Hematopoietic multipotent progenitor cell treated with erythropoietin and hydrocortisone succinate and interleukin-3 and kit ligand, for 4 days (in vitro differentiated cells): ENCODE results near the gene OR5AU1.
"Not testable (repeated sequence)": the region's sequence is repeated elsewhere in the genome, so short reads cannot be mapped to it uniquely, and the experiment has no call there.

Experiments
- DNase-seq: peaks from one replicate; pipeline ENCODE4 v3.0.0-alpha.2; 2015

OR5AU1 gene

DNA sequence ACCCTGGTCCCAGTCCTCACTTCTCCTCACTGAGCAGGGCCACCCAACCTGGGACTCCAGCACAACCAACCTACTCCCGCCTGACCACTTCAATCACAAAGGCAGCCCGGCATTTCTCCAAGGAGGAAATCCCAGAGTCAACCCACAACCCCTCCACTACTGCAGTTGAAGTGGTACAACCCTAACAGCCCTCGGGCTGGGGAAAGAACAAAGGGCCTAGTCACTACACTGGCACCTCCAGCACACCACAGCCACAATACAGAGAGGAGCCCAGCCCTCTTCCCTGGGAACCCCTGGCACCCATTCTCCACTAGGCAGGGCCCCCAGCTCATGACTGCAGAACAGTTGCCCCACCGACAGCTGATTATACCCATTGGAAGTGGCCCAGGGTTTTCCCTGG lies 13.7 kb upstream of the OR5AU1 start:
- no peak for DNase-seq

DNA sequence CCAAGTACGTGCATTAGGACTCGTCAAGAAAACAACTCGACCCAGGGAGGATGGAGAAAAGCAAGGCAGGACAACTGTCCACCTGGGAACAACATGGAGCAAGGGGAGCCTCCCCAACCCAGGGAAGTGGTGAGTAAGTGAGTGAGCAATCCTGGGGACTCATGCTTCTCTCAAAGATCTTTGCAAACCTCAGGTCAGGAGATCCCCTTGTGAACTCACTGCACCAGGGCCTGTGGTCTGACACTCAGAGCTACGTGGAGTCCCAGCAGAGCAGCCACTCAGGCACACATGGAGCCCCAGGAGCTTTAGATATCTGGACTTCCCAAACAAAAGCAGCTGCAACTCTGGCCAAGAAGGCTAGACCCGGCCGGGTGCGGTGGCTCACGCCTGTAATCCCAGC lies 12.2 kb upstream of the OR5AU1 start:
- DNase-seq: no peak

DNA sequence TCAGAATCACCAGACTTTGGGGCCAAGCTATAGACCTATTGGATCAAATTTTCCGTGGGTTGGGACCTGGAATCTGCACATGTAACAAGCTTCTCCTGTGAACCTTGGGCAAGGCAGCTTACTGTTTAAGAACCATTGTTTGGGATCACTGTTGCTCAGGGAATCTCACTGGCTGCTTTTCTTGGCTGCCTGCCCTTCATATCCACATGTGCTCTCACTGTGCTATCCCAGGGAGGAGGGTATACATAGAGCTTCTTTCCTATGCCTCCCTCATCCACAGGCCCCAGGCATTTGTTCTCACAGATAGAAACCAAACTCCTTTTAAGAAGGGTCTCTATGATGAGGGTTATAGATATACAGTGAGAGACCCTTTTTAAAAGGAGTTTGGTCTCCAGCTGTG lies 9.8 kb upstream of the OR5AU1 start:
- DNase-seq: not testable (repeated sequence)

DNA sequence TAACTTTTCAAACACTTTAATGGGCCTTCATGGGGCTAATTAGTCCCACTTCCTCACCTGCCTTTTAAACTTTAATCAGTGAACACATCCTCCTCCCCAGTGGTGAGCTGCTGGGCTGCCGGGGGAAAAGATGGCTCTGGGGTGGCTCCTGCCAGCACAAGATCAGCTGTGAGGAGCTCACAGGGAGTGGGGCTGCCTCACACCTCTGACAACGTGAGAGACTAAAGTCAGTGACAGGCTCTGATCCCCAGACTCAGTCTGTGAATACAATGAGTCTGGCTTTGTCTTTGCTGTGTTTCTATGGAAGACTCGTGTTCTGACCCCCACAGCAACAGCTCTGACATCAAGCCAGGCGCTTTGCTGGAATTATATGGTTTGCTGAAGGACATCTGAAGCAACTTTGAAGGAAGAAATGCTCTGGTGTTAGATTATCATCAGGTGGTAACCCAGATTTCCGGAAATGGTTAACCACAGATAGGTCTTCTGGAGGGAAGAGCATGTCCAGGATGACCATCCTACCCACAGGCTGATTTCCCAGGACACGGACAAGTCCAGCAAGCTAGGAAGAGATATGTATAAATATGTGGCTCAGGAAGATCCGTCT lies 9.2 kb upstream of the OR5AU1 start:
- DNase-seq: not testable (repeated sequence)

DNA sequence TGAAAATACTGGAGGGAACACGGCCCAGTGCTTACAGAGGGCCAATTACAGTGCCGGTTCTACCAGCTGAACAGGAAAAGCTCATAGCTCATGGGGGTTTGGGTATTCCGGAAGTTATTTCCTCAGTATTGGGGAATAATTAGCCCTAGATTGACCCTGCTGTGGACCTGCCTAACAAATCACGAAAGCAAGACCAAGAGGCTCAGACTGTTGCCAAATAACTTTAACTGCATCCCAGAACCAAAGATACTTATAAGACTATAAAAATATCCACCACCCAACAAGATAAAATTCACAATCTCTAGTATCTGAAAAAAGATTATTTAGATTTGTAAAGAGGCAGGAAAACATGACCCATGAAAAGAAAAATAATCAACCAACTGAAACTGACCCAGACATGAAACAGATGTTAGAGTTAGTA lies 8.0 kb upstream of the OR5AU1 start:
- no peak for DNase-seq

DNA sequence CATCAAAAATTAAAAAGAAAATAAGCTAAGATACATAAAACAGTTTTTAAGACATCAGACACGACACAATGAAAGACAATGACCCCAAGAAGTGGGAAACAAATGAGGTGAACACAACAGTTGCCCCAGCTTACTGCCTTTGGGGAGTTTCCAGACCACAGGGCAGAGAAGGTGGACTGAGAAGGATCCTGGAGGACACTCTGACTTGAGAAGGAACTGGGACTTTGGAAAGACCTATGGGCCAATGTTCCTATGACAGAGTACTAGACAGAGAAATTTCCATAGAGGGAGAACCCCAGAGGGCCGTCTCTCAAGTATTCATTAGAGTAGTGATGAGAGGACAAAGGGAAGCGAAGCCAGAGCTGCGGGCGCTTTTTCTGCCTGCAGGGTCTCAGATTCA lies 6.2 kb upstream of the OR5AU1 start:
- no peak for DNase-seq

DNA sequence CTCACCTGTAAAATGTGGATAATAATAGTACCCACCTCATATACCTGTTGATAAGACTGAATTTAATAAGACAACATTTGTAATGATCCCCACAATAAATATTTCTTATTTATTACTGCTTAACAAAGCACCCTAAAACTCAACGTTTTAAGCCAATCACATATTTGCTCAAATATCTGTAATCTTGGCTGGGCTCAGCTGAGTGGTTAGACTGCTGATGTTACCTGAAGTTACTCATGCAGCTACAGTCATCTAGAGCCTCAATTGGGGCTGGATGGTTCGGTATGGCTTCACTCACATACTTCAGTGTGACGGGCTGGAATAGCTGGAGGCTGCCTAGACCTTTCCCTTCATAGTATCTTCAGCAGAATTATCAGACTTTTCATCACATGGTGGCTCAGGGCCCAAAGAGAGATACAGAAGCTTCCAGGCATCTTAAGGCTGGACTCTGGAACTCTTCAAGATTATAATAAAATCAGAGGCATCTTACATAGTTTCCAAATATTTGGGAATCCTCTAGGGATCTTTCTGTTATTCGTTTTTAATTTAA lies 4.3 kb upstream of the OR5AU1 start:
- no peak for DNase-seq

DNA sequence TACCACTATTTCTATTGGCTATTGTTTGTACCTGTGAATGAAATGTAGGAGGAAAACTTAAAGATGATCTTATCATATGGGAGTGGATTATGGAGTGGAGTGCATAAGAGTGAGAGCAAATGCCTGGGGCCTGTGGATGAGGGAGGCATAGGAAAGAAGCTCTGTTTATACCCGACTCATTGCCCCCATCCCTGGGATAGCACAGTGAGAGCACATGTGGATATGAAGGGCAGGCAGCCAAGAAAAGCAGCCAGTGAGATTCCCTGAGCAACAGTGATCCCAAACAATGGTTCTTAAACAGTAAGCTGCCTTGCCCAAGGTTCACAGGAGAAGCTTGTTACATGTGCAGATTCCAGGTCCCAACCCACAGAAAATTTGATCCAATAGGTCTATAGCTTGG lies 2.3 kb upstream of the OR5AU1 start:
- not testable (repeated sequence) for DNase-seq

DNA sequence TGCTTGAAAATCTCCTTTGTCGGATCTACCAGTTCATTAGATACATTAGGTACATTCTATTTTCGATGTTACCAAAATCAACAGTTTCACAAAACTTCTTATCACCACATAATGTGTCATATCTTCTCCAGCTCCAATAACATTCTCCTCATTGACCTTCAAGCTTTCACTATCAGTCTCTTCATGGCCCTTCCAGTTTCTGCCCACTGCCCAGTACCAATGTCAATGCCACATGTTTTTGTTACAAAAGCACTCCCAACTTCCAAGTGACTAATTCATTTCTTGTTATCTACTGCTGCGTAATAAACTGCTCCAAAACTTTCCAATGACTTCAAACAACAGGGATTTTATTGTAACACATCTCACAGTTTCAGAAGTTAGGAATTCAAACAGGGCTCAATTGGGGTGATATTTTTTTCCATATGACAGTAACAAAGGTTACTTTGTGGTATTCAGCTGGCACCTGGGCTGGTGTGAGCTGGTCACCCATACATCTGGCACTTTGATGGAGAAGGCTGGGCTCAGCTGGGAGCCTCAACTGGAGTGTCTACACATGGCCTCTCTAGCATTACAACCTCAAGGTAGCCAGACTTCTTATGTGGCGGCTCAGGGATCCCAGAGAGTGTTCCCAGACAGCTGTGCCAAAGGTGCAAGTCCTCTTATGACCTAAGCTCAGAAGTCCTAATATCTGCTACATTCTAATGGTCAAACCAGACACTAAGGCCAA lies 6.1 kb downstream of the OR5AU1 start:
- DNase-seq: no peak

DNA sequence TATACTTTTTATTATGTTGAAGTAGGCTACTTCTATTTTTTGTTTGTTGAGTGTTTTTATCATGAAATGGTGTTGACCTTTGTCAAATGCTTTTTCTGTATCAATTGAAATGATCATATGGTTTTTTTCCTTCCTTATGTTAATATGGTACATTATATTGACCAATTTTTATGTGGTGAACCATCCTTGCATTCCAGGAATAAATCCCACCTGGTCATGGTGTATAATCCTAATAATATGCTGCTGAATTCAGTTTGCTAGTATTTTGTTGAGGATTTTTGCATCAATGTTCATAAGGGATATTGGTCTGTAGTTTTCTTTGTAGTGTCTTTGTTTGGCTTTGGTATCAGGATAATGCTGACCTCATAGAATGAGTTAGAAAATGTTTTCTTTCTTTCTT lies 10.4 kb downstream of the OR5AU1 start:
- no peak for DNase-seq

DNA sequence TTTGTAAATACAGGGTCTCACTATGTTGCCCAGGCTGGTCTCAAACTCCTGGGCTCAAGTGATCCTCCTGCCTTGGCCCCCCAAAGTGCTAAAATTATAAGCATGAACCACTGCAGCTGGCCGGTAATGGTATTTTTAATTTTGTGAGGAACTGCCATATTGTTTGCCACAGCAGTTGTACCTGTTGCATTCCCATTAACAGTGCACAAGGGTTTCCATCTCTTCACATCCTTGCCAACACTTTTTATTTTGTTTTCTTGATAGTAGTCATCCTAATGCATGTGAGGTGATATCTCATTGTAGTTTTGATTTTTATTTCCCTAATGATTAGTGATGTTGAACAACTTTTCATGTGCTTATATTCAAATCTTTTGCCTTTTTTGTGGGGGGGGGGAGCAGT lies 13.5 kb downstream of the OR5AU1 start:
- DNase-seq: no peak

DNA sequence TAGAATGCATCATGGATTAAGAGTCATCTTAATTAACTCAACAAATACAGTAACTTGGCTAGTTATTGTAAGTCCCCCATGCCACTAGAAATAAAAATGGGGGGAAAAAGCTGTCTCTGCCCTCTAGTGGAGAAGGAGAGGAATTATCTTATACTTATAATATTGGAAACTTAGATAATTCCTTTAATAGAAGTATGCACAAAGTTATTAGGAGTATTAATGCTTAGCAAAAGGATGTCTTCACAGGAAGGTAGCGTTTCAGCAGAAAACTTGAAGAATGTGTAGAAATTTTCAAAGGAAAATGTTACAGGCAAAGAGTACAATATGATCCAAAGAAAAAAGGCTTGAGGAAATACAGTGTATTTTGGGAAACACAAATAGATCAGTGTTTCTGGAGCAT lies 19.8 kb downstream of the OR5AU1 start:
- peak; percentile 66 for DNase-seq

DNA sequence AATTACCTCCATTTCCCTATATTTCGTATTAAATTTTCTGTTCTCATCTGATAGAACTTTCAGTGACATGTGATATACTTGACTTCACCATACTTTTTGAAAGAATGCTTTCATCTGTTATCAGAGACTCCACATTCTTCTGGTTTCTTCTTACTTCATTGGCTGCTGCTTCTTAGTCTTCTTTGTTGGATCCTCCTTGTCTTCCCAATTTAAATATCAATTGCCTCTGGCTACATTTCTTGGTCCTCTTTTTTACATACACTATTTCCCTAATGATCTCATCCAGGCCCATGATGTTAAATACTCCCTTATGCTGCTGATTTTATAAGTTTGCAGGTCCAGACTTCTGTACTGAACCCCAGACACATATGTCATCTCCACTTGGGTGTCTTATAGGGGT lies 22.0 kb downstream of the OR5AU1 start:
- DNase-seq: no peak

DNA sequence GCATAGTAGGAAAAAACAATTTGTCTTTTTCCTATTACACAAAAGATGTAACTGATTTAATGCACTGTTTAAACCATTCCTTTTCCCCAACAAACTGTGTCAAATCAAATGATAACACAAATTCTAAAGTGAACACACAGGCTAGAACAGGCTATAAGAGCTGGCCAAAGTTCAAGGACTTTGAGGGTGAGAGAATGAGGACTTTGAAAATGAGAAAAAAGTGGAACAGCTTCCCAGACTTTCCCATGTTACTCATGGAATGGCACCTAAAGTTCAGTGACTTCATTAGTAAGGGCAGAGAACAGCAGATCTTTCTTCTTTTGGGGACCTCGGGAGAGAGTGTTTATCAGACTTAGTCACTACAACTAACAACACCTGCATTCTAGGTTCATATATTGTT lies 32.4 kb downstream of the OR5AU1 start:
- no peak for DNase-seq

DNA sequence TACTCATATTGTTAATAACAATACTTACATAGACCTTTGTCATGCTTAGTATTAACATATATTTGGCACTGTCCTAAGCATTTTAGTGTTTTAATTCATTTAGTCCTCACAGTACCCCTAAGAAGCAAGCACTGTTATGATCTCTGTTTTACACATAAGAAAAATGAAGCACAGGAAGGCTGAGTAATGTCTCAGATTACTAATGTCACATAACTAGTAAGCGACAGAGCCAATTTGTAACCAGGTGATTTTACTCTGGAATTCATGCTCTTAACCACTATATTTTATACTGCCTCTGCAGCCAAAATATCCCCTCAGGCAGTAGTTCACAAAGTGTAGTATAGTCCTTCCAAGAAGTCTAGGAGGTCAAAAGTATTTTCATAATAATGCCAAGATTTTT lies 34.7 kb downstream of the OR5AU1 start:
- DNase-seq: no peak

DNA sequence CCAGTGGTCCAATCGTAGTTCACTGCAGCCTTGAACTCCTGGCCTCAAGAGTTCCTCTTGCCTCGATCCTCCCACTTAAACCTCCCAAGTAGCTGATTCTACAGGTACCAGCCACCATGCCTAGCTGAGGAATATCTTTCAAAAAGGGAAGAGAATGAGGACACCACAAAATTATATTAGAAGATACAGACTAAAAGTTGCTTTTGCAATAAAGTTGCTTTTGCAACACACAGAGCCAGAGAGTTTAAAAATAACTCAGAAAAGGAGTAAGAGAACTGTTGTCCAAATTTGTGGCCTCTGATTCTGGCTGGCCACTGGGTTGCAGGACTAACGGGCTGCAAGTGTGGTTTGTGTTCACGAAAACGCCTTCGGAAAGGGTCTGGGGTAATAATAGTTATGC lies 35.2 kb downstream of the OR5AU1 start:
- DNase-seq: no peak

DNA sequence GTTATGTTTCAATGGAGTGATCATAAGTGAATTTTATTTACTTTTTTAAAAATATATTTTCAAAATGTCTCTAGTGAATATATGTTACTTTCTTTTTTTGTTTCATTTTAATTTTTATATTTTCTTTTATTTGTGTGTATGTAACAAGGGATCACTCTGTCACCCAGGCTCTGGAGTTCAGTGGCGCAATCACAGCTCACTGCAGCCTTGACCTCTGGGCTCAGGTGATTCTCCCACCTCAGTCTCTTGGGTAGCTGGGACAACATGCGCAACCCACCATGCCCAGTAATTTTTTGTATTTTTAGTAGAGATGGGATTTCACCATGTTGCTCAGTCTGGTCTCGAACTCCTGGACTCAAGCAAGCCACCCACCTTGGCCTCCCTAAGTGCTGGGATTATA lies 36.9 kb downstream of the OR5AU1 start:
- no peak for DNase-seq

DNA sequence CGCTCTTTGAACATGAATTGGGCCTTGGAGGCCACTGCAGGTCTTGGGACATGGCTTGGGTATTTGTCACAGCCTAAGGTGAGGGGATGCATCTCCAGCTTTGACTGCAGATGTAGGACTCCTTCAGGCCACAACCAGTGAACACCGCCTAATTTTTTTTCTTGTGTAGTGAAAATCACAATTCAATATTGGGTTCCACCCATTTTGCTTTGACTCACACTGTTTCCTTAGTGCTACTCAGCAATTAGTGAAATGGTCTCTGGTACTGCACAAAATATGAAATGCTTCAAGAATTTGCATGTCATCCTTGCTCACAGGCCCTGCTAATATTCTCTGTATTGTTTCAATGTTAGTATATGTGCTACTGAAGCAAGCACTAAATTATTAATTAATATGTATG lies 42.5 kb downstream of the OR5AU1 start:
- DNase-seq: no peak

DNA sequence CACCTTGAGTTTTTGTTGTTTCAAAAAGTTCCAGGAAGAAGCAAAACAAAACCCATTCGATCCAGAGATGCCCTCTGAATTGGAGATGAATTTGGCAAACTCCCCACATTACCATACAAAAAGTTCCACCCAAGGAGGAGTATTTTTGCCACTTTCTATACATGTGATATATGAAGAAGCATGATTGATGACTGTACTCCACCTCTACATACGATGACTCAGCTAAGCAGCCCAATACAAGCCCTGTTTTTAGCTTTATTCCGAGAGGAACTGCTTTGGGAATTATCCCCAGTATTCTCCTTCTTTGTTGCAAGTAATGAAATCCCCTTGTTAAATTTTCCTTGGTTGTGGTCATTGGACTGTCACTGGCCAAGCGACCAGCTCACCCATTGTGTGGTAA lies 43.6 kb downstream of the OR5AU1 start:
- no peak for DNase-seq

DNA sequence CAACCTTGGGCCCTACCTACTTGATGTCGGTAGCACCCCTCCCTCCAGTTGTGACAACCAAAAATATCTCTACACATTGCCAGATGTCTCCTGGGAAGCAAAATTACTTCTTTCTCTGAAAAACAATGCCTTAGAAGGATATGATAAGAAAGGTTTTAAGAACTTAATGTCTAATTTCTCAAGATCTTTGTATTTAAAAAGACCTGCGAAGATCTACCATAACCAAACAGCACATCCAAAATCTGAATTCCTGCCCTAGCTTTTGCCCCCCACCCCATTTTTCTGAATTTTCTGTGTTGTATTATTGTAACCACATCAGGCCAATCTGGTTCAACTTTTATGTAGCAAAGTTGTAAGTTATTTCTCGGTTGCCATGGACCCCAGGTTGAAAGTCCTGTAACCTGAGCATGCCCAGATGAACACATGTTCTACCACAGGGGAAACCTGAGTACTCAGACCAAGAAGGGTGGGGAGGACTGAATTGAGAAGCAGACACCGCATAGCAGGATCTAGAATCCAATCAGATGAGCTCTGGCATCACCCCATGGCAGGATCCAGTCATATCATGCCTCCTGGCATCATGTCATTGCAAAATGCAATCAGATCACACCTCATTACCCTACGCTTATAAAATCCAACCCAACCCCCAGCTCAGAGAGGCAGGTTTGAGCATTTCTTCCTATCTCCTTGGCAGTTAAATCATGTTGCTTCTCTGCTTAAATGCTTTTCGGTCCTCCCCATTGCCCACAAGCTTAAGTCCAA lies 46.3 kb downstream of the OR5AU1 start:
- peak; percentile 37 for DNase-seq

DNA sequence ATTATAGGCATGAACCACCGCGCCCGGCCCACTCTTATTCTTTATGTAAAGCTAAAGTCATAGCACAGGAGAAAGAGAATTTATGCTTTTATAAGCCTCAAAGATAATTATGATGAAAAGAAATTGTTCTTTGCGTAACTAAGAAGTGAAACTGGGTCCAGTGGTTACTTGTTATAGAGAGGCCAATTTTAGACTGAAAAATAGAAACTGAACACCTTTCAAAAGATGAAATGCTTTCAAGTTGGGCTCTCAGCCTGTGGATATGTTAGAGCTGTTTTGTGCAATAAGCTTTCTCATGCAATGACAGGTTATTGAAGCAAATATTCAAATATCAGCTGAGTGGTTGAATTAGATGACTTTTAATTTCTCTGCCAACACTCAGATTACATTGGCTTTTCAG lies 47.1 kb downstream of the OR5AU1 start:
- no peak for DNase-seq

DNA sequence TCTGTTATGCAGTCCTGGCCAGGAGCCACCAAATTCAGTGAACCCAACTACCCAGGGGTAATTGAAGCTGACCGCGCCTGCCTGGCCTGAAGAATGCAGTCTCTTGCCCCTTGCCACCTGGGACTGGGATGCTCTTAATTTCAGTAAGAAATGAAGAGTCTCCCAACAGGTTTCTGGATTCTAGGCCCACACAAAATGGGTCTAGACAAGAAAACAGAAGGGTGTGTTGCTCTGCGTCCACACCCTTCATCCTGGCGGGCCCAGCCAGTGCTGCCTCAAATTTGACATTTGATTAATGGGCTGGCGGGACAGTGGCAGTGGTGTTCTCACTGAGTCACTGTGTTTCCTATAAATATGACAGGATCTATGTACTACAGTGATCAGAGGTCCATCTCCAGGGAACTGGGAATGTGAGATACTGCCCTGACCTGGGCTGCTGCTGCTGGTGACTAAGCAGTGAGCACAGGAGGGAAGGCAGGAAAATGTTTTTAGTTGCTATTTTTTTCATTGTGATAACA lies 48.5 kb downstream of the OR5AU1 start:
- peak; percentile 30 for DNase-seq

DNA sequence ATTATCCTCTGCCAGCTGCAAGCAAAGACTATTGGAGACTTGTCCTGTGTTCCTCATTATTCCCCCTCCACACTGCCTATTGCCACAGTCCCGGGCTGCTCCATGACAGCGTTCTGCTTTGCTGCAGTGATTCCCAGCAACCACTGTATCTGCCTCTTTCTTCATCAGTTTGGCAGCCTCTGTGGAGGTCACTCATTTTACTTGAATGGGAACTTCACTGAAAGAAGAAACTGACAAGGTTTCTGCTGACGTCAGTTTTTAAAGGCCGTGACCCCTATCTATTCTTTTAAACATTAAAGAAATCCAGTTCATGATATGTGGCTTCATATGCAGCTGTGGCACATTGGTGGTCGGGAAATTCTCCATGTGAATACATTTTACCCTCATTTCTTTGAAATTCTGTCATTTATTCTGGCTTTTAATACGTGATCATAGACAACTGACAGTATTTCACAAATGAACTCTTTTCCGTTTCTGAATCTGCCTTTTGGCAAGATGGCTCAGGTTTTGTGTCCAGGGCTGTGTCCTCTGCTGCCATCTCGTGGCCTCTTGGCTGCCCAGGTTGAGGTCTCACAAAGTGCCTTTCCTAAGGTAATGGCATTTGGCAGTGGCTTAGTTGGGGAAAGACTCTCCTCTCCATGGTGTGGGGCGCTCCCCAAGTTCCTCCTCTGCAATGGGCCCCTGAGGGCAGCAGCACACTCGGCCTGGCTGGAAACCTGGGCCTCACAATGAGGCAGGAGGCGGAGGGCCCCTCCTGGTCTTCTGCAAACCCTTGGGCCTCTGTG lies 49.2 kb downstream of the OR5AU1 start:
- DNase-seq: peak; percentile 90
